ENCODE data around the gene OR51E1.

DNA sequence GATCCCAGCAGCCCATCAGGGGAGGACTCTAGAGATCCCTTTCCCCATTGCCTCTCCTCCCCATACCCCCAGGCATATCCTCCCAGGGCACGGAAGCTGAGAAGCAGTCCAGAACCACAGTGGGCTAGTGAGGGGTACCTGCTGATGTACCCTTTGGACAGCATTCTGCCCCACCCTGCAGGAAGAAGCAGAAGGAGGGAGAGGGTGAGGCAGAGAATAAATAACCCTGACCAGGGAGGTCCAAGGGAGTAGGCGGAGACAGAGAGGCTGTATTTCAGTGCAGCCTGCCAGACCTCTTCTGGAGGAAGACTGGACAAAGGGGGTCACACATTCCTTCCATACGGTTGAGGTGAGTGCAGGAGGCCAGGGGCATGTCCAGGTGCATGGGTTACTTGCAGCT, at the start of gene OR51E1:
- TF ChIP-seq, protein P1, sequence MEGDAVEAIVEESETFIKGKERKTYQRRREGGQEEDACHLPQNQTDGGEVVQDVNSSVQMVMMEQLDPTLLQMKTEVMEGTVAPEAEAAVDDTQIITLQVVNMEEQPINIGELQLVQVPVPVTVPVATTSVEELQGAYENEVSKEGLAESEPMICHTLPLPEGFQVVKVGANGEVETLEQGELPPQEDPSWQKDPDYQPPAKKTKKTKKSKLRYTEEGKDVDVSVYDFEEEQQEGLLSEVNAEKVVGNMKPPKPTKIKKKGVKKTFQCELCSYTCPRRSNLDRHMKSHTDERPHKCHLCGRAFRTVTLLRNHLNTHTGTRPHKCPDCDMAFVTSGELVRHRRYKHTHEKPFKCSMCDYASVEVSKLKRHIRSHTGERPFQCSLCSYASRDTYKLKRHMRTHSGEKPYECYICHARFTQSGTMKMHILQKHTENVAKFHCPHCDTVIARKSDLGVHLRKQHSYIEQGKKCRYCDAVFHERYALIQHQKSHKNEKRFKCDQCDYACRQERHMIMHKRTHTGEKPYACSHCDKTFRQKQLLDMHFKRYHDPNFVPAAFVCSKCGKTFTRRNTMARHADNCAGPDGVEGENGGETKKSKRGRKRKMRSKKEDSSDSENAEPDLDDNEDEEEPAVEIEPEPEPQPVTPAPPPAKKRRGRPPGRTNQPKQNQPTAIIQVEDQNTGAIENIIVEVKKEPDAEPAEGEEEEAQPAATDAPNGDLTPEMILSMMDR (IDR thresholded peaks at IDR 0.05), result no peak
- no peak for TF ChIP-seq EZH2 (IDR thresholded peaks at IDR 0.05; ENCODE audit: borderline replicate concordance, insufficient read depth, low read depth, low read length, poor library complexity, severe bottlenecking)

Data from B cell (primary cell).